Mesenchymal stem cell (in vitro differentiated cells and primary cell): ENCODE results near the gene FGF14.

ENCODE experiments used
- DNase-seq: peaks from one replicate; pipeline ENCODE4 v3.0.0-alpha.2; 2013
- H2AFZ ChIP-seq: one replicate; pipeline ENCODE4 v1.6.1; 2013; ENCODE audit warnings: low read depth, mild to moderate bottlenecking, control low read depth, inconsistent platforms, low read length, moderate library complexity
- H2AK5ac ChIP-seq: 2 replicates; pipeline ENCODE4 v1.6.1; 2013; ENCODE audit warnings: low read length, moderate library complexity, mild to moderate bottlenecking, inconsistent platforms; ENCODE audit not compliant: severe bottlenecking
- H2BK120ac ChIP-seq: one replicate; pipeline ENCODE4 v1.6.1; 2013; ENCODE audit warnings: low read depth, mild to moderate bottlenecking, inconsistent platforms, low read length, moderate library complexity
- H2BK12ac ChIP-seq, 2 experiments: one replicate each; pipeline ENCODE4 v1.6.1; 2013; ENCODE audit warnings: inconsistent platforms in 2 of 2, low read length in 2 of 2, mild to moderate bottlenecking in 2 of 2, moderate library complexity in 2 of 2, control low read depth in 1 of 2
- H2BK15ac ChIP-seq: one replicate; pipeline ENCODE4 v1.6.1; 2013; ENCODE audit warnings: mild to moderate bottlenecking, low read depth, inconsistent platforms; ENCODE audit not compliant: poor library complexity, severe bottlenecking
- H2BK5ac ChIP-seq: 2 replicates; pipeline ENCODE4 v1.6.1; 2013; ENCODE audit warnings: low read depth, mild to moderate bottlenecking, low read length, control low read depth, inconsistent platforms; ENCODE audit not compliant: poor library complexity, severe bottlenecking
- H3K14ac ChIP-seq, 2 experiments: one replicate each; pipeline ENCODE4 v1.6.1; 2013; ENCODE audit warnings: inconsistent platforms in 2 of 2, low read length in 2 of 2, control low read depth in 1 of 2, mild to moderate bottlenecking in 1 of 2, moderate library complexity in 1 of 2
- H3K18ac ChIP-seq, 2 experiments: one replicate each; pipeline ENCODE4 v1.6.1; 2013; ENCODE audit warnings: inconsistent platforms in 2 of 2, low read length in 2 of 2, control low read depth in 1 of 2, low read depth in 1 of 2, mild to moderate bottlenecking in 1 of 2
- H3K23ac ChIP-seq, 2 experiments: one replicate each; pipeline ENCODE4 v1.6.1; 2013; ENCODE audit warnings: inconsistent platforms in 2 of 2, low read length in 2 of 2, mild to moderate bottlenecking in 2 of 2, moderate library complexity in 2 of 2, control low read depth in 1 of 2
- H3K27ac ChIP-seq: 2 replicates; pipeline ENCODE4 v1.5.1; 2013; ENCODE audit warnings: mild to moderate bottlenecking, moderate library complexity, low read length, control low read depth, inconsistent platforms; ENCODE audit not compliant: poor library complexity, severe bottlenecking
- H3K27me3 ChIP-seq, 2 experiments: 2 replicates each; pipeline versions ENCODE4 v1.6.1 to v1.7.0; 2013; ENCODE audit warnings: low read length in 2 of 2, mild to moderate bottlenecking in 2 of 2, moderate library complexity in 2 of 2, control low read depth in 1 of 2, inconsistent platforms in 1 of 2; ENCODE audit not compliant: control insufficient read depth in 1 of 2, insufficient read depth in 1 of 2
- H3K36me3 ChIP-seq, 2 experiments: 2 replicates each; pipeline versions ENCODE4 v1.6.1 to v1.7.0; 2013; ENCODE audit warnings: low read length in 2 of 2, control low read depth in 1 of 2, inconsistent platforms in 1 of 2, low read depth in 1 of 2, mild to moderate bottlenecking in 1 of 2; ENCODE audit not compliant: insufficient read depth in 2 of 2, control insufficient read depth in 1 of 2
- H3K4ac ChIP-seq, 2 experiments: one replicate each; pipeline ENCODE4 v1.6.1; 2013; ENCODE audit warnings: inconsistent platforms in 2 of 2, low read length in 2 of 2, mild to moderate bottlenecking in 2 of 2, moderate library complexity in 2 of 2, control low read depth in 1 of 2, low read depth in 1 of 2
- H3K4me1 ChIP-seq: 2 replicates; pipeline ENCODE4 v1.6.1; 2013; ENCODE audit warnings: low read depth, low read length, control low read depth; ENCODE audit not compliant: control insufficient read depth, insufficient read depth
- H3K4me2 ChIP-seq: 2 replicates; pipeline ENCODE4 v1.6.1; 2013; ENCODE audit warnings: low read length, mild to moderate bottlenecking, inconsistent platforms; ENCODE audit not compliant: poor library complexity, severe bottlenecking
- H3K4me3 ChIP-seq, 2 experiments: 2 replicates each; pipeline versions ENCODE4 v1.5.1 to v1.7.0; 2013; ENCODE audit warnings: low read length in 2 of 2, mild to moderate bottlenecking in 2 of 2, control low read depth in 1 of 2, low read depth in 1 of 2; ENCODE audit not compliant: insufficient read depth in 1 of 2
- H3K79me1 ChIP-seq: replicated peaks from 2 replicates; pipeline ENCODE4 v1.6.1; 2013; ENCODE audit warnings: mild to moderate bottlenecking, control low read depth, low read length, inconsistent platforms; ENCODE audit not compliant: poor library complexity, severe bottlenecking
- H3K9ac ChIP-seq: 2 replicates; pipeline ENCODE4 v1.7.0; 2013; ENCODE audit warnings: mild to moderate bottlenecking, low read length, moderate library complexity
- H3K9me3 ChIP-seq: 2 replicates; pipeline ENCODE4 v1.7.0; 2013; ENCODE audit warnings: mild to moderate bottlenecking, low read length; ENCODE audit not compliant: control insufficient read depth
- H4K8ac ChIP-seq: one replicate; pipeline ENCODE4 v1.6.1; 2013; ENCODE audit warnings: inconsistent platforms, mild to moderate bottlenecking, low read length, moderate library complexity
- H4K91ac ChIP-seq: one replicate; pipeline ENCODE4 v1.6.1; 2013; ENCODE audit warnings: mild to moderate bottlenecking, low read length, inconsistent platforms
- WGBS: methylation state at CpG from one replicate; pipeline ENCODE4 v1.1.7; 2013; ENCODE audit warnings: mixed read lengths; 5-methylcytosine and 5-hydroxymethylcytosine counted together

Gene FGF14

DNA sequence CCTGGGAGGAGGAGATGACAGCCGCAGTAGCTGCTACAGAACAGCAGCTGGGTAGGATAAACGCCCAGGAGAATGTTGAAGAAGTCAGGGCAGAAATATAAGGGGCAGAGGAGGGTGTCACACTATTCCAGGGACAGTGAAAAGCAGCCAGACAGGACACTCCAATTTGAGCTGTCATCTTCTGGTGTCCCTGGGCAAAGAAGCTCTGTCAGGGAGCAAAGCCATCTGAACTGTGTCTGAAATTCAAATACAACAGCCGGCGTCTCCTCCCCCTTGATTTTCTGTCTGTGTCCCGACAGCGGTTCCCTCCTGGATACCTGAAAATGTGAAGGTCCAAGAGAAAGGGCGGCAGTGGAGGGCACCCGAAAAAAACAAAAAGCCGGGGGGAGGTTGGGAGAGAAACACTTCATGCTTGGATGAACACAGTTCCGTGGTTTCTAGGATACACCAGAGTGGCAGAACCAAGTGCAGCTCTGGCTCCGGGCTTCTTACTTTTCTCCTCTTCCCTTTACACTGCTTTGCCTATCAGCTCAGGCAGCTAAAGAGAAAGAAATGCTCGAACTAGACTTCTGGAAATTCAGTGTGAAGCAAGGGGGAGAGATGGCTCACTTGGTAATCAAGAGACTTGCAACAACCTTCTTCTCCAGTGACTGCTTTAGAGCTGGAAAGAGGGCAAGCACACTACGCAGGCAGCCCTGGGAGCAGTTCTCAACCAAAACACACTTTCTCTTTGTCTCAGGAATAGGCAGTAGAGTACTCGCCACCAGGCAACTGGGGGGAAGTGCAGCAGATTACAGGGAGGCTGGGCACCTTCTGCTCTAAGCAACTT, 483.8 kb downstream of the FGF14 start:
- no peak overlapping the region for H3K27ac ChIP-seq
- H2BK12ac ChIP-seq: no peak overlapping the region
- no peak overlapping the region for H2BK5ac ChIP-seq
- H3K9ac ChIP-seq: no peak overlapping the region
- no peak overlapping the region for H4K91ac ChIP-seq
- DNase-seq: no peak
- no peak overlapping the region for H3K4ac ChIP-seq
- no peak overlapping the region for H3K23ac ChIP-seq
- no peak overlapping the region for H3K4me3 ChIP-seq
- no peak overlapping the region for H2AK5ac ChIP-seq
- 33% methylated on average over 12 of the region's 14 CpGs for WGBS
- H4K8ac ChIP-seq: no peak overlapping the region
- H3K14ac ChIP-seq: no peak overlapping the region
- peaks cover 13% of the 10 kb centered on the region for H3K4me1 ChIP-seq
- H3K4me2 ChIP-seq: peak overlapping the region; percentile 8
- H2AFZ ChIP-seq: no peak overlapping the region
- no peak overlapping the region for H2BK120ac ChIP-seq
- no peaks in the 10 kb centered on the region for H3K9me3 ChIP-seq
- H3K79me1 ChIP-seq: no peaks in the 10 kb centered on the region
- H3K27me3 ChIP-seq: peaks cover 59 to 77% of the 10 kb centered on the region in 2 experiments
- no peak overlapping the region for H2BK15ac ChIP-seq
- no peak overlapping the region for H3K18ac ChIP-seq
- no peaks in the 10 kb centered on the region for H3K36me3 ChIP-seq

DNA sequence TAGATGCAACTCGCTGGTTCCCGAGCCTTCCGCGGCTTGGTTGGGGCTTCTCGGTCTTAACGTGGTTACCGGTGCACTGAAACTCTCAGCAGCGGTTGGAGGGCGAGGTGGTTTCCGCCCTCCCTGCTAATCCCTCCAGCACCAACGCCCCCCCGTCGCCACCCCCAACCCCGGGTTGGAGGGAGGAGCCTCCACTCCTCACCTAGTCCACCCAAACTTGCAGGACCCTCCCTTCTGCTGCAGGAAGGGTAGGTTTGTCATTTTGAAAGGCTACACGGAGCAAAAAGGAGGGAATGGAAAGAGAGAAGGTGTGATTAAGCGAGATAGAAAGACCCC, 484.4 kb downstream of the FGF14 start:
- no peak overlapping the region for H2AFZ ChIP-seq
- H4K91ac ChIP-seq: no peak overlapping the region
- no peak overlapping the region for H2AK5ac ChIP-seq
- no peak overlapping the region for H2BK5ac ChIP-seq
- DNase-seq: no peak
- H2BK120ac ChIP-seq: no peak overlapping the region
- 2% methylated on average over 9 of the region's 16 CpGs for WGBS
- H4K8ac ChIP-seq: no peak overlapping the region
- H3K23ac ChIP-seq: no peak overlapping the region
- H3K27ac ChIP-seq: no peak overlapping the region
- H3K27me3 ChIP-seq: peaks cover 59 to 77% of the 10 kb centered on the region in 2 experiments
- no peak overlapping the region for H3K4ac ChIP-seq
- H2BK12ac ChIP-seq: no peak overlapping the region
- H3K14ac ChIP-seq: no peak overlapping the region
- no peaks in the 10 kb centered on the region for H3K9me3 ChIP-seq
- H2BK15ac ChIP-seq: no peak overlapping the region
- no peak overlapping the region for H3K9ac ChIP-seq
- H3K36me3 ChIP-seq: no peaks in the 10 kb centered on the region
- H3K4me3 ChIP-seq: no peak overlapping the region
- no peak overlapping the region for H3K18ac ChIP-seq
- no peak overlapping the region for H3K4me2 ChIP-seq
- peaks cover 13% of the 10 kb centered on the region for H3K4me1 ChIP-seq
- no peaks in the 10 kb centered on the region for H3K79me1 ChIP-seq

DNA sequence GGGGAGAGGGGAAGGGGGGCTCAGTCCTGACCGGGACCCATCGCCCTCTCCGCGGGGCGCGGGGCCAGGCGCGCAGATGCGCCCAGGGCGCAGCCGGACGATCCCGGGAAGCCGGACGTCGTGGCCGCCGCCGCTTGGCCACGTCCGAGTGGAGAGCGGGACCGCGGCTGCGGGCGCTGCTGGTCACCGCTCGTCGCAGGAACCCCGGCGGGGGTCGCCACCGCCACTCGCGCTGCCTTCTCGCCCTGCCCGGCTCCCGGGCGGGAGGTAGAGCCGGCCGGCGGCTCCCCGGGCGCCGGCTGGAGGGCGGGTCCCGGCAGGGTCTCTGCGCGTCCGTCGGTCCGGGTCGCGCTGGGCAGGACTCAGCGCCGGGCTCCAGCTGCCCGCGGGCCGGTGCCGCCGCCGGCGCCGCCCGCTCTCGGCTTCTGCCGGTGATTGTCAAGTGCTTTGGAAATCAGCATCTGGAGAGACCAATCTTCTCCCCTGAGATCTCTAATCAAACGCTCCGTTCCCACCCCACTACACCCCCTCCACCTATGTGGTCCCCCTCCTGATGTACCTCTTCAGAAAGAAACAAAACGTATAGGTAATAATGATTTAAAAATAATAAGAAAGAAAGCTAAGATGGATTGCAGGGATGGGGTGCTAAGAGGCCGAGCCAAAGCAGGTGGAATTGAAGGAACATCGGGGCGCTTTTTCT, 484.9 kb downstream of the FGF14 start:
- H4K8ac ChIP-seq: no peak overlapping the region
- H4K91ac ChIP-seq: no peak overlapping the region
- peaks cover 58 to 72% of the 10 kb centered on the region in 2 experiments for H3K27me3 ChIP-seq
- H2AK5ac ChIP-seq: no peak overlapping the region
- no peaks in the 10 kb centered on the region for H3K9me3 ChIP-seq
- no peak overlapping the region for H3K23ac ChIP-seq
- no peak for DNase-seq
- H3K4me3 ChIP-seq: peak overlapping the region; percentile 36 to 60
- H3K79me1 ChIP-seq: no peaks in the 10 kb centered on the region
- H3K14ac ChIP-seq: no peak overlapping the region
- H2BK120ac ChIP-seq: no peak overlapping the region
- no peak overlapping the region for H3K9ac ChIP-seq
- H2AFZ ChIP-seq: no peak overlapping the region
- 2% methylated on average over 23 of the region's 73 CpGs for WGBS
- no peaks in the 10 kb centered on the region for H3K36me3 ChIP-seq
- H3K4ac ChIP-seq: no peak overlapping the region
- no peak overlapping the region for H2BK12ac ChIP-seq
- peaks cover 13% of the 10 kb centered on the region for H3K4me1 ChIP-seq
- H2BK15ac ChIP-seq: no peak overlapping the region
- no peak overlapping the region for H3K18ac ChIP-seq
- H2BK5ac ChIP-seq: no peak overlapping the region
- H3K27ac ChIP-seq: no peak overlapping the region
- peak overlapping the region; percentile 70 for H3K4me2 ChIP-seq

DNA sequence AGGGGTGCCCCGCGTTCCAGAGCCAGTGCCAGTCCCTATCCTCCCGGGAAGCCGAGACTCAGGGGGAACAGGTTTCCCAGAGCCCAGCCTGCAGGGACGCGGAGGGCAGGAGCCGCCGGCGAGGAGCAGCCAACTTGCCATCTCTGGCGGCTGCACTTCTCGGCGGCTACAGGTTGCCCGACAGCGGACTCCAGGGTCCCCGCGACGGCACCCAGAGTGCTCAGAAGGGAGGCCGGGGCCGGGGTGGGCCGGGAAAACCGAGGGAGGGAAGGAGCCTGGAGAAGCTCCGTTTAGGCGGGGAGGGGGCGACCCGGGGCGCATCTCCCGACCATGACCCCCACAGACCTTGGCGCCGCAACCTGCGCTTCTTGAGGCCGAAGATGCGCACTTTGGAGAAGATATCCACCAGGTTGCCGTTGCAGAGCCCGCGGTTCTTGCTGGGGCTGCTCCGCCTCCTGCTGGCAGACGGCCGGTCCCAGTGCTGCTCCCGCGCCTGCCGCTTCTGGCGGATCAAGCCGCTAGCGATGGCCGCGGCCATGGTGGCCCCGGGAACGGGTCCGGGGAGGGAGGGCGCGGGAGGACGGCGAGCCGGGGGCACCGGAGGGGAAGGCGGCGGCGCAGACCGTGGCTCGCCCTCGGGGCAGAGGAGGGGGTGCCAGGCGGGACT, 485.6 kb downstream of the FGF14 start:
- Histone ChIP-seq H2BK15ac (no peak overlapping the region), H3K14ac (no peak overlapping the region), H3K18ac (no peak overlapping the region), H3K27ac (no peak overlapping the region), H2BK12ac (no peak overlapping the region), H2AFZ (no peak overlapping the region), H3K79me1 (no peaks in the 10 kb centered on the region), H3K9ac (no peak overlapping the region), H2BK120ac (no peak overlapping the region), H3K27me3 (peaks cover 51 to 65% of the 10 kb centered on the region in 2 experiments), H3K36me3 (no peaks in the 10 kb centered on the region), H3K4me1 (peaks cover 13% of the 10 kb centered on the region), H2BK5ac (no peak overlapping the region), H3K9me3 (no peaks in the 10 kb centered on the region), H3K4me2 (peak overlapping the region; percentile 70), H3K23ac (no peak overlapping the region), H3K4ac (no peak overlapping the region), H4K91ac (no peak overlapping the region), H4K8ac (no peak overlapping the region), H2AK5ac (no peak overlapping the region), H3K4me3 (peak overlapping the region; percentile 36 to 60)
- WGBS: 2% methylated on average over 39 of the region's 62 CpGs
- peak; percentile 7 for DNase-seq
